H1 (cell line): ENCODE measurements around the gene ADGRG1. TPM values are rescaled to one million over a fixed set of nuclear protein-coding genes. Genes with fewer than 3 reads are reported as not detected.

Experiments used
- CTCF ChIA-PET: fragments of 300-600 bp; sonication (Branson Sonifier 250); formaldehyde crosslinking; loops from one replicate; lab custom pipeline; 2021; ENCODE audit not compliant: partially characterized antibody; lab: Charles Lee
- POLR2A ChIA-PET: fragments of 300-600 bp; sonication (Branson Sonifier 250); formaldehyde crosslinking; loops from one replicate; lab custom pipeline; 2021; ENCODE audit warnings: inconsistent platforms; ENCODE audit not compliant: partially characterized antibody; lab: Charles Lee
- DNase-seq, 2 experiments: peaks; one replicate each; pipeline versions ENCODE4 v3.0.0 to v3.0.0-alpha.2; 2010 to 2022; ENCODE audit warnings: low spot score in 2 of 2, low read depth in 1 of 2, mixed read lengths in 1 of 2
- FAIRE-seq: peaks from 2 replicates; lab custom pipeline; 2011; peaks lifted over from hg19 to GRCh38; lab: Jason Lieb, UNC
- H2AFZ ChIP-seq: 2 replicates; pipeline ENCODE4 v1.8.1; 2012; ENCODE audit warnings: low read length, inconsistent platforms
- H2AK5ac ChIP-seq: 2 replicates; pipeline ENCODE4 v1.6.1; 2013; ENCODE audit warnings: low read depth, low read length
- H2BK120ac ChIP-seq: replicated peaks from 2 replicates; pipeline ENCODE3; 2013; ENCODE audit warnings: low read depth, low read length, inconsistent platforms
- H2BK12ac ChIP-seq: 2 replicates; pipeline ENCODE4 v1.6.1; 2013; ENCODE audit warnings: low read depth, low read length
- H2BK15ac ChIP-seq: 2 replicates; pipeline ENCODE4 v1.6.1; 2013; ENCODE audit warnings: low read length
- H2BK20ac ChIP-seq: 2 replicates; pipeline ENCODE4 v1.6.1; 2013; ENCODE audit warnings: low read length
- H2BK5ac ChIP-seq: 2 replicates; pipeline ENCODE4 v1.6.1; 2013; ENCODE audit warnings: low read depth, low read length
- H3K14ac ChIP-seq: 2 replicates; pipeline ENCODE4 v1.6.1; 2013; ENCODE audit warnings: inconsistent platforms; ENCODE audit not compliant: insufficient read length
- H3K18ac ChIP-seq: 2 replicates; pipeline ENCODE4 v1.6.1; 2013; ENCODE audit warnings: low read length; ENCODE audit errors: extremely low read depth
- H3K23ac ChIP-seq: 2 replicates; pipeline ENCODE4 v1.6.1; 2013; ENCODE audit warnings: inconsistent platforms; ENCODE audit not compliant: insufficient read length
- H3K23me2 ChIP-seq: 2 replicates; pipeline ENCODE4 v1.6.1; 2013; ENCODE audit warnings: low read depth, low read length
- H3K27ac ChIP-seq: 2 replicates; pipeline ENCODE4 v1.6.1; 2011; ENCODE audit warnings: low read depth, low read length, inconsistent platforms
- H3K27me3 ChIP-seq, 4 experiments: replicated peaks in 1 of 4; 1 replicate in 1 of 4; 2 replicates in 3 of 4; pipeline versions ENCODE4 v1.6.1 to v1.8.1; 2011 to 2013; ENCODE audit warnings: low read length in 3 of 4, mild to moderate bottlenecking in 3 of 4, inconsistent platforms in 2 of 4, mixed read lengths in 2 of 4, moderate library complexity in 1 of 4; ENCODE audit not compliant: control insufficient read depth in 3 of 4, insufficient read depth in 3 of 4; ENCODE audit errors: extremely low read depth in 1 of 4
- H3K36me3 ChIP-seq, 4 experiments: 2 replicates each; pipeline versions ENCODE4 v1.6.1 to v1.8.1; 2011 to 2013; ENCODE audit warnings: mild to moderate bottlenecking in 4 of 4, low read length in 3 of 4, moderate library complexity in 2 of 4, control low read depth in 1 of 4, inconsistent platforms in 1 of 4; ENCODE audit not compliant: insufficient read depth in 4 of 4, control insufficient read depth in 2 of 4
- H3K4ac ChIP-seq: replicated peaks from 2 replicates; pipeline ENCODE3; 2013; ENCODE audit warnings: low read length, low read depth, mixed read lengths, inconsistent platforms; ENCODE audit not compliant: insufficient read length
- H3K4me1 ChIP-seq, 4 experiments: replicated peaks in 1 of 4; 1 replicate in 1 of 4; 2 replicates in 3 of 4; pipeline versions ENCODE4 v1.6.1 to v1.8.1; 2011 to 2013; ENCODE audit warnings: low read length in 3 of 4, inconsistent platforms in 2 of 4, mixed read lengths in 1 of 4; ENCODE audit not compliant: insufficient read depth in 4 of 4, control insufficient read depth in 3 of 4
- H3K4me2 ChIP-seq, 2 experiments: 2 replicates each; pipeline versions ENCODE4 v1.6.1 to v1.8.1; 2011 to 2013; ENCODE audit warnings: low read depth in 2 of 2, low read length in 2 of 2, control low read depth in 1 of 2, inconsistent platforms in 1 of 2, mild to moderate bottlenecking in 1 of 2; ENCODE audit not compliant: insufficient read depth in 1 of 2
- H3K4me3 ChIP-seq, 4 experiments: fragments of 200-600, 300-600 bp in 1 of 4; sonication (generic), shearing (Covaris generic), sonication (Bioruptor Twin) in 1 of 4; 2 replicates each; pipeline versions ENCODE4 v1.5.1 to v1.8.1; 2011 to 2016; ENCODE audit warnings: low read length in 4 of 4, low read depth in 3 of 4, control low read depth in 2 of 4, inconsistent platforms in 2 of 4, mild to moderate bottlenecking in 2 of 4, mixed read lengths in 1 of 4, moderate library complexity in 1 of 4; ENCODE audit not compliant: insufficient read depth in 2 of 4; ENCODE audit errors: extremely low read depth in 1 of 4
- H3K56ac ChIP-seq: replicated peaks from 2 replicates; pipeline ENCODE3; 2013; ENCODE audit warnings: low read depth, mild to moderate bottlenecking, mixed read lengths, low read length, inconsistent platforms; ENCODE audit not compliant: insufficient read length
- H3K79me1 ChIP-seq: 2 replicates; pipeline ENCODE4 v1.6.1; 2013; ENCODE audit warnings: low read depth, low read length, control low read depth
- H3K79me2 ChIP-seq, 2 experiments: 2 replicates each; pipeline versions ENCODE4 v1.6.1 to v1.8.1; 2012 to 2013; ENCODE audit warnings: low read length in 2 of 2, mild to moderate bottlenecking in 2 of 2, inconsistent platforms in 1 of 2; ENCODE audit not compliant: insufficient read depth in 2 of 2, control insufficient read depth in 1 of 2
- H3K9ac ChIP-seq, 4 experiments: replicated peaks in 1 of 4; 1 replicate in 1 of 4; 2 replicates in 3 of 4; pipeline versions ENCODE4 v1.6.1 to v1.8.1; 2011 to 2013; ENCODE audit warnings: low read depth in 3 of 4, low read length in 3 of 4, control low read depth in 2 of 4, mild to moderate bottlenecking in 2 of 4, moderate library complexity in 2 of 4, inconsistent platforms in 1 of 4; ENCODE audit errors: extremely low read depth in 1 of 4
- H3K9me3 ChIP-seq, 2 experiments: 2 replicates each; pipeline versions ENCODE4 v1.6.1 to v1.8.1; 2012 to 2013; ENCODE audit warnings: mild to moderate bottlenecking in 2 of 2, moderate library complexity in 2 of 2, control low read depth in 1 of 2, inconsistent platforms in 1 of 2, low read depth in 1 of 2, low read length in 1 of 2, mixed read lengths in 1 of 2; ENCODE audit not compliant: insufficient read depth in 2 of 2
- H4K20me1 ChIP-seq, 2 experiments: replicated peaks in 1 of 2; 2 replicates each; pipeline versions ENCODE3 to v1.8.1; 2011 to 2013; ENCODE audit warnings: inconsistent platforms in 2 of 2, low read length in 2 of 2, mild to moderate bottlenecking in 1 of 2; ENCODE audit not compliant: insufficient read depth in 2 of 2, control insufficient read depth in 1 of 2
- H4K5ac ChIP-seq: 2 replicates; pipeline ENCODE4 v1.6.1; 2013; ENCODE audit warnings: low read length, low read depth, mixed read lengths, inconsistent platforms; ENCODE audit not compliant: insufficient read length
- H4K8ac ChIP-seq: 2 replicates; pipeline ENCODE4 v1.8.0; 2013; ENCODE audit warnings: mild to moderate bottlenecking, moderate library complexity, low read length, inconsistent platforms; ENCODE audit not compliant: insufficient read depth; ENCODE audit errors: extremely low read depth
- H4K91ac ChIP-seq: replicated peaks from 2 replicates; pipeline ENCODE3; 2013; ENCODE audit warnings: low read length, mixed read lengths, inconsistent platforms; ENCODE audit not compliant: insufficient read length
- EGR1 ChIP-seq: IDR thresholded peaks from 2 replicates; pipeline ENCODE4 v1.6.1; 2011; ENCODE audit warnings: low read depth, low read length, borderline replicate concordance
- RAD21 ChIP-seq, 2 experiments: IDR thresholded peaks in 1 of 2; conservative IDR thresholded peaks in 1 of 2; 2 replicates each; pipeline ENCODE4 v1.6.1; 2011; ENCODE audit warnings: low read depth in 2 of 2, low read length in 2 of 2, improper control_type of control experiment in 1 of 2, inconsistent platforms in 1 of 2, mild to moderate bottlenecking in 1 of 2, moderate library complexity in 1 of 2
- SIX5 ChIP-seq: IDR thresholded peaks from 2 replicates; pipeline ENCODE4 v1.6.1; 2011; ENCODE audit warnings: mild to moderate bottlenecking, low read depth, low read length
- WGBS, 2 experiments: shearing (Covaris generic) in 1 of 2; methylation state at CpG; one replicate each; pipeline versions ENCODE4 v1.1.6 to v1.1.7; 2013 to 2015; ENCODE audit warnings: low lambda C conversion rate in 2 of 2, mixed read lengths in 2 of 2, inconsistent platforms in 1 of 2, low coverage in 1 of 2, missing lambda C conversion rate in 1 of 2; ENCODE audit not compliant: insufficient replicate concordance in 2 of 2, insufficient coverage in 1 of 2, insufficient read length in 1 of 2; ENCODE audit errors: extremely low coverage in 1 of 2, missing lambda C conversion rate in 1 of 2; 5-methylcytosine and 5-hydroxymethylcytosine counted together
- polyA plus RNA-seq, 7 experiments: library from polyadenylated mRNA; depleted of rRNA in 3 of 7; stranded (reverse) in 5 of 7; unstranded in 2 of 7; fragments of >200 nt in 5 of 7; fragments of 200-250 nt in 2 of 7; gene quantifications; 1 replicate in 5 of 7; 2 replicates in 1 of 7; 4 replicates in 1 of 7; pipeline versions ENCODE4 v1.2.1 to v1.2.3, GENCODE V29; 2011 to 2013; ENCODE audit warnings: missing spikeins in 2 of 7, mixed read lengths in 2 of 7
- total RNA-seq: library from RNA; stranded (reverse); fragmentation: NEBNext Ultra II Directional; extraction: Animal tissue kit (Norgen Biotek cat#: 25700); gene quantifications from 2 replicates; pipeline ENCODE4 v1.2.1, GENCODE V29; 2021
- TF ChIP-seq, protein P1 (sequence below): IDR thresholded peaks from 2 replicates; pipeline ENCODE4 v1.6.1; 2012; ENCODE audit warnings: inconsistent platforms

The ADGRG1 gene
- total and polyA plus RNA-seq, 2 of the 8 experiments (the other 6 are each of a cell fraction or from before 2014, with no cell fraction given), result 1.3 to 2.6 TPM

- Histone ChIP-seq H4K20me1 (no peaks in the 10 kb centered on the region), H3K23me2 (no peaks in the 10 kb centered on the region; the same call in 1 of the 2 replicates), H3K4ac (no peak overlapping the region), H2AK5ac (no peak overlapping the region; the same call in 1 of the 2 replicates), H4K5ac (no peak overlapping the region), H4K91ac (no peak overlapping the region), H3K36me3 (no peaks in the 10 kb centered on the region), H3K56ac (no peak overlapping the region), H3K27me3 (peaks cover 0 to 4% (median under 1%) of the 10 kb centered on the region in 4 experiments; a peak in 2 of 7 replicates), H3K79me2 (no peaks in the 10 kb centered on the region), H3K23ac (no peak overlapping the region), H3K4me3 (no peak overlapping the region), H3K18ac (no peak overlapping the region), H4K8ac (no peak overlapping the region), H3K14ac (no peak overlapping the region), H2BK12ac (no peak overlapping the region), H3K9ac (no peak overlapping the region), H2BK20ac (no peak overlapping the region), H3K4me2 (no peak overlapping the region), H2BK120ac (no peak overlapping the region), H3K27ac (no peak overlapping the region), H3K79me1 (no peaks in the 10 kb centered on the region), H2BK5ac (no peak overlapping the region), H2AFZ (no peak overlapping the region), H2BK15ac (no peak overlapping the region), H3K4me1 (no peaks in the 10 kb centered on the region; a peak in 1 of 7 replicates), H3K9me3 (peaks cover 0 to 5% of the 10 kb centered on the region in 2 experiments; a peak in 1 of 4 replicates)
- TF ChIP-seq RAD21 (IDR thresholded peaks at IDR 0.05 in 1 of 2, conservative IDR thresholded peaks at IDR 0.05 in 1 of 2; ENCODE audit: low read depth in 2 of 2, low read length in 2 of 2) (no peak), EGR1 (no peak), SIX5 (no peak)
- TF ChIP-seq, protein P1, sequence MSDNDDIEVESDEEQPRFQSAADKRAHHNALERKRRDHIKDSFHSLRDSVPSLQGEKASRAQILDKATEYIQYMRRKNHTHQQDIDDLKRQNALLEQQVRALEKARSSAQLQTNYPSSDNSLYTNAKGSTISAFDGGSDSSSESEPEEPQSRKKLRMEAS, result no peak
- FAIRE-seq (no peak), DNase-seq (no peak)
- POLR2A ChIA-PET, result no interaction called here
- CTCF ChIA-PET, result interaction anchor here (0.5 to 9.0 kb wide), 18 partner anchors 9 to 207 kb away, joined by 3 to 122 read pairs (median 4); no protein-coding TSS in a partner anchor
- WGBS, 2 experiments, result 85% methylated on average over 3 of the region's 3 CpGs; no CpG with 5 or more reads in 1 of the 2 experiments
Observed at GRCh38 chr16:57593021-57593420, 35.4 kb upstream of the ADGRG1 start.
